Measurements from ENCODE around the gene CAMK2G. TPM values are rescaled to one million over a fixed set of nuclear protein-coding genes. Genes with fewer than 3 reads are reported as not detected.

CAMK2G gene
- total RNA-seq, 1 donor from 2014 or later: 16.7 TPM

DNA sequence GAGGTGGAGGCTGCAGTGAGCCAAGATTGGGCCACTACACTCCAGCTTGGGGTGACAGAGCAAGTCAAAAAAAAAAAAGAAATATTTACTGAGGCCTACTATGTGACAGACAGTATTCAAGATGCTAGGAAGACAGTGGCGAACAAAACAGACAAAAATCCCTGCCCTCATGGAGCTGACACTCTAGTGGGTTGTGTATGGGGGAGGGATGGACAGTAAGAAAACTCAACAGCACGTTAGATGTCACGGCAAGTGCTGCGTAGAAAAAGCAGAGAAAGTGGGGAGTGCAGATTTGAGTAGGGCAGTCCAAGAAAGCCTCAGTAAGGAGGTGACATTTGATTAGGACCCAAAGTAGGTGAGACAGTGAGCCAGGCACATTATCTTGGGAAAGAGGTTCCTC, 10.1 kb downstream of the CAMK2G start:
- DNase-seq (ENCODE audit: low read depth in 2 of 2): no peak

GRCh38 chr10:73863039-73863817, 11.1 kb downstream of the CAMK2G start:
- DNase-seq (ENCODE audit: low read depth in 2 of 2): no peak

GRCh38 chr10:73862011-73862410, 12.3 kb downstream of the CAMK2G start:
- no peak for DNase-seq (ENCODE audit: low read depth in 2 of 2)

DNA sequence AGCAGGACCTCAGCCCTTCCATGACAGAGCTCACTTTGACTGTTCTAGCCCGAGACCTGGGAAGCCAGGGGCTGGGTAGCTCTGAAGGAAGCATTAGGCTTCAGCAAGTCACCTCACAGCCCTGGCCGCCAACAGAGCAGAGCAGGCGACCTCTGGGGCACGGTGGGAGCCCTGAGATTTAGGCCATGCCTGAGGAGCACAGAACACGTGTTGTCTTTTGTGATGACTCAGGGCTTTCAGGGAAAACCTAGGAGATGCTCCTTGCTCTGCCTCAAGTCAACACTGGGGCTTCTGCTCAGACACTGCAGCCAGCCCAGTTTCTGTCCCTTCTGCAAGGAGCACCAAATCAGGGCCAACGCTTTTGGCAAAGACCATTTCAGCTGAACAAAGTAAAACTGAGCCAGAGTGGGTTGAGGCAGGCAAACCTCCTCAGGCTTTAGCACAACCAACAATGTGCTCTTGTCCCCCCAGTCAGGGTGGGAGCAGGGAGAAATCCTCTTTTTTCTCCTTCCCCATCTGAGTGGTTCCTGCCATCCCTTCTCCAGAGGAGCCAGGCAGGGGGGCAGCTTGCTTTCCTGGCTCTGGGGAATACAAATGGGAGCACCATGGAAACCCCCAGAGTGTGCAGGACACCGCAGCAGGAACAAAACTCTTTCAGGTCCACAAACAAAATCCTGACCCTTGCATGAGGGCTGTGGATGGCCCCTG, 14.4 kb downstream of the CAMK2G start:
- no peak for DNase-seq (ENCODE audit: low read depth in 2 of 2)

DNA sequence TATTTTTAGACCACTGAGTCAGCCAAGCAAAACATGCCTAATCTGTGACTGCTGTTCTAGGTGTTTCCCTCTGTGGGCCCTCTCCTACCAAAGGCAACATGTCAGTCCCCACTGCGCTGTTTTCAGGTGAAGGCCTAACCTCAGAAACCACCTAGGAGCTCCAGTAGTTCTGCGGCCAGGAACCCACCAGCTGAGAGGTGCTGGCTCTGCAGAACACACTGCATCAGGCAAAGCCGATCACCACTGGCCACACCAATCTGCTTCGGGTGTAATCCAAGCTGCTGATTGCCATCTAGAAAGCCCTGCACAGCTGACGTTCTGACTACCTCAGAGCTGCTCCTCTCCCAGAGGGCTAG, 14.9 kb downstream of the CAMK2G start:
- DNase-seq (ENCODE audit: low read depth in 2 of 2): no peak

GRCh38 chr10:73858750-73859427, 15.5 kb downstream of the CAMK2G start:
- no peak for DNase-seq (ENCODE audit: low read depth in 2 of 2)

DNA sequence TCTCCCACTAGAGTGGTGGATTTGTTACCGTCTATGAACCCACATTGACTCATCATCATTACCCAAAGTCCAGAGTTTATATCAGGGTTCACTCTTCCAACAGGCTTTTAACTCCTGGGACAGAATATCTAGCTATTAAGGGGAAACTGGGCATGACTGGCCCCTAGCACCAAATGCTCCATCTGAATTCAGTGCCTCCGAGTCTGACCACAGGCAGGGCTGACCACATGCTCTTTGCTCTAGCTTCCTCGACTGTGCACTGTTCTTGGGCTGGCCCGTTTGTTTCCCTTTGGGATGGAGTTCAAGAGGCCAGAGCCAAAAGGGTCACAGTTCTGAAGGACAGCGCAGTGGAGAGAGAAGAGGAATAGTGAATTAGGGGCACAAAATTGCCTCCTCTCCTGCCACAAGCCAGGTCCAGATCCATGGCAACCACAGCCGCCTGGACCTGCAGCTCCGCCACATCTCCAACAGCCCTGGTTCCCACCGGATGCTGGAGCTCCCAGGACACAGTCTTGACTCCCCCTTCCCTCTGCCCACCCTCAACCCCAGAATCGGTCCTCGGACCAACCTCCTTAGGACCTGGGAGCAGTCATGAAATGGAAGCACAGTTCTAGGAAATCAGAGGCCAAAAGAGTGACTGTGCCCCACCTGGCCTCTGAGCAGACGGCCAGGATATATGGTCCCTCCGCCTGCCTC, 16.2 kb downstream of the CAMK2G start:
- DNase-seq (ENCODE audit: low read depth in 2 of 2): no peak

- no peak for DNase-seq (ENCODE audit: low read depth in 2 of 2)
Observed at GRCh38 chr10:73857446-73857845, 16.9 kb downstream of the CAMK2G start.

- DNase-seq (ENCODE audit: low read depth in 2 of 2): no peak
Observed at GRCh38 chr10:73856261-73856660, 18.1 kb downstream of the CAMK2G start.

DNA sequence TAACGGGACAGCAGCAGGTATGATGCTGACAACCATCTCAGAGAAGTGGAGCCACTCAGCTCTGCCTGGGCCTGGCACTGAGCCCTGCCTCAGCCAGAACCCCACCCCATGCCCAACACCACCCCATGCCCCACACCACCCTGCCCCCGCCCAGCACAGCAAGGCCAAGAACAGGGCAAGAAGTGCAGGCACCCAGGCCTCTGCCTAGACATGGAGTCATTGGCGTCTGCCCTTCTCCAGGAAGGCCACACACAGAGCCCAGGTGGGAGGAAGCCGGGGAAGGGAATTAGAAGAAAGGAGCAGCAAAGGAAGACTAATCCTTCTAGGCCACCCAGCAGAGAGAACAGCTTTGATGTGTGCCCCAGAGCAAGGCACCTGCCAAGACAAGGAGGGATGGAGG, 18.9 kb downstream of the CAMK2G start:
- no peak for DNase-seq (ENCODE audit: low read depth in 2 of 2)

- DNase-seq (ENCODE audit: low read depth in 2 of 2): no peak
Observed at GRCh38 chr10:73854310-73854709, 20.0 kb downstream of the CAMK2G start.

DNA sequence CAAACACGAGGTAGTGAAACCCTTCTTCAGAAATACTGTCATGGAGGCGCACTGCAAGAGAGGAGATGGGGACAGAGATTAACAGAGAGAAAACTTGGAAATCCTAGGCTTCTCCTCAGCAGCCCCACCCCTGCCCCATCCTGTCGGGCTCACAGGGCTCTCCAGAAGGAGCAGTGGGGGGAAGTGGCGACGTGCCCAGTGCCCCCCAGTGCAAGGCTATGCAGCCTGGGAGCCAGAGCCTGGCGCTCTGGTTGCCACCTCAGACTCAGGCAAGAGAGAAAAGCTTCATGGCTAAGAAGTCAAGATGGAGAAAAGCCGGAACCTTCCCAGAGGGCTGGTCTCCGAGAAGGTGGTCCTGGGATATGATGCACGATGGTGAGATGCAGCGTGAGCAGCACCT, 21.2 kb downstream of the CAMK2G start:
- no peak for DNase-seq (ENCODE audit: low read depth in 2 of 2)

- DNase-seq (ENCODE audit: low read depth in 2 of 2): no peak
Observed at GRCh38 chr10:73850863-73851461, 23.4 kb downstream of the CAMK2G start.

DNA sequence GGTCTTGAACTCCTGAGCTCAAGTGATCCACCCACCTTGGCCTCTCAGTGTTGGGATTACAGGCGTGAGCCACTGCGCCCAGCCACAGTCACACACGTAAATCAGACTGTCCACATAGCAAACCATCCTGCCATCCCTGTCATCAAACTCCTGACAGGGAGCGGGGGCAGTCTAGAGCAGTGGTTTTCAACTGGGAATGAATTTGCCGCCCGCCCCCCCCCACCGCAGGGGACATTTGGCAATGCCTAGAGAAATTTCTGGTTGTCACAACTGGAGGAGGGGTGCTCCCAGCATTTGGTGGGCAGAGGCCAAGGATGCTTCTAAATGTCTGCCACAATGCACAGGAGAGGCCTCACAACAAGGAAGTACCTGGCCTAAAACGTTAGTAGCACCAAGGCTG, 24.1 kb downstream of the CAMK2G start:
- DNase-seq (ENCODE audit: low read depth in 2 of 2): no peak

GRCh38 chr10:73848821-73849489, 25.4 kb downstream of the CAMK2G start:
- DNase-seq (ENCODE audit: low read depth in 2 of 2): peak; percentile 81 to 87

DNA sequence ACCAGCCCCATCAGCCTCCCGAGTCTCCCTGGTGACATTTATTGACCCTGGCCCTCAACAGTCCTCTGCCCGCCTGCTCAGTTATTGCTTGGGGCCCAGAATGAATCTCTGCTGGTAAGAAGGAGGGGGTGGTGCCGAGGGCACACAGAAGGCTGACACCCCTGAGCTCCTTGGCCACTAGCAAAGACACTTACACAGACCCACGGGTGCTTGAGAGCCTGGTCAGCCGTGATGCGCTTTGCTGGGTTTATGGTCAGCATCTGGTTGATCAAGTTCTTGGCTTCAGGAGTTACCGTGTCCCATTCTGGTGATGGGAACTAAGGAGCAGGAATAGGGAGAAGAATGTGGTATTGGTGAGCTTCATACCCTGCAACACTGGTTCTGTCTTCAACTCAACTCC, 27.3 kb downstream of the CAMK2G start:
- no peak for DNase-seq (ENCODE audit: low read depth in 2 of 2)

- DNase-seq (ENCODE audit: low read depth in 2 of 2): peak; percentile 28 to 89
Observed at GRCh38 chr10:73843261-73843660, 31.1 kb downstream of the CAMK2G start.

DNA sequence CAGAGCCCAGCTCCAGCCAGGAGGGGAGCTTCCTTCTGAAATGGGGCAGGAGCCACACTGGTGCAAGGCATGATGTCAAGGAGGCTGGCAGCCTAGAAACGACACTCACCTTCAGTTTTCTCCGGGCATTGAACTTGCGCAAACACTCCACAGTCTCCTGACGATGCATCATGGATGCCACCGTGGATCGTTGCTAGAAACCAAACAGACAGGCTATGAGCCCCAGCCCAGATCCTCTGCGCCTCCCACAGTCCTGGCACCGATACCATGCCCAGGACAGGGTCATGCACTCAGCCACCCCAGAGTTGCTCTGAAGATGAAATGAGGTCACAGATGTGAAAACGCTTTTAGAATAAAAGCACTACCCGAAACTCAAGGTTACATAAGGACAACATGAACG, 32.0 kb downstream of the CAMK2G start:
- no peak for DNase-seq (ENCODE audit: low read depth in 2 of 2)

DNA sequence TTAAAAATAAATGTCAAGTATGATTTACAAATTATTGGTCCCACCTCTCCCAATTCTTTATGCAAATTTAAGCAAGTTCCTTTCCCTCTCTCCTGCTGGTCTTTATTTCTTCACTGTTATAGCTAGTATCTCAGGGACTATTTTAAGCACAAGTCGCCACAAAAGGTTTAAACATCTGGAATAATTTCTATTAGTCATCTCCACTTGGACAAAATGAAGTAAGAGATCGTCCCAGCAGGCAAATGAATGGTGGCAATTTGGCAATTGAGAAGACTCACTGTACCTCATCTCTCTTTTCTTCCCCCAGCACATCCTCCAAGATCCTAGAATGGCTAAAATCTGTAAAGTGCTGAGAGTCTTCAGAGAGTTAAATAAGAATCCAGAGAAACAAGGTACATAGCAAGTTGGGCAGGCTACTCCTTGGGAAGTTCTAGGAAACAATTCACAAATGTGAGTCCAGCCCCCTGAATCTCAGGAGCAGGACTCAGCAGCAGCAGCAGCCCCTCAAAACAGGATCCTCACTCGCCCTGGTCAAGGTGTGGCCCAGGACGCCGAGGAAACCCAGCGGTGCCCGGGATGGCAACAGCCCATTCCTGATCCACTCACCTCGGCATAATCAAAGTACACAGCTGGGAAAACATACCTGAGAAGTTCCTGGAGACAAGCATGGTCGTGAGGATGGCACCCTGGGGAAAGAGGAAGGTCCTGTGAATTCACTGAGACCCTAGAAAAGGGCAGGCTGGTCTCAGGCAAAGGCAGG, 32.6 kb downstream of the CAMK2G start:
- DNase-seq (ENCODE audit: low read depth in 2 of 2): no peak

GRCh38 chr10:73841061-73841421, 33.3 kb downstream of the CAMK2G start:
- DNase-seq (ENCODE audit: low read depth in 2 of 2): no peak
